HG03103 (cell line): ENCODE results near the gene RASGEF1C.

Source experiments
- ATAC-seq: cut with Tn5 transposase; IDR thresholded peaks from one replicate; pipeline ENCODE4 v1.9.1; 2021; ENCODE audit warnings: low read depth; ENCODE audit not compliant: unreplicated experiment

Gene RASGEF1C

DNA sequence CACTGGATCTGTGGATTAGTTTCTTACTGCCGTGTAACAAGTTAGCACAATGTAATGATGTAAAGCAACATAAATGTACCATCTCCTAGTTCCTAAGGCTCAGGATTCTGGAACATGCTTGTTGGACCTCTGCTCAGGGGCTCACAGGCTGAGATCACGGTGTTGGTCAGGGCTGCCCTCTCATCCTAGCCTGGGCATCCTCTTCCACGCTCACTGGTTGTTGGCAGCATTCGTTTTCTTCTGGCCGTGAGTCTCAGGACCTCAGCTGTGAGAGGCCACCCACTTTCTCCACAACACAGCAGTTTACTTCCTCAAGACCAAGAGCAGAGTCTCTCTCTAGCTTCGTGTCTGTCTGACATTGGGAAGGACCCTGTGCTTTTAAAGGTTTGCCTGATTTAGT is 17.3 kb downstream of the RASGEF1C start:
- ATAC-seq, result no peak

DNA sequence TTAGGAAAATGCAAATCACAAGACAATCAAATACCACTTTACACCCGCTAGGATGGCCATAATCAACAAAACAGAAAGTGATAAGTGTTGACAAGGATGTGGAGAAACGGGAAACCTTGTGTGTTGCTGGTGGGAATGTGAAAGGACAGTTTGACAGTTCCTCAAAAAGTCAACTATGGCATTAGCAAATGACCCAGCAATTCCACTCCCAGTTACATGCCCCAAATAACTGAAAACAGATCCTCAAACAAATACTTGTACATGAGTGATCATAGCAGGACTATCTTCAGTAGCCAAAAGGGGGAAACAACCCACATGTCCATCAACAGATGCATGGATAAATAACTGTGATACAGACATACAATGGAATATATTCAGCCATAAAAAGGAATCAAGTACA is 21.2 kb downstream of the RASGEF1C start:
- ATAC-seq, result no peak

DNA sequence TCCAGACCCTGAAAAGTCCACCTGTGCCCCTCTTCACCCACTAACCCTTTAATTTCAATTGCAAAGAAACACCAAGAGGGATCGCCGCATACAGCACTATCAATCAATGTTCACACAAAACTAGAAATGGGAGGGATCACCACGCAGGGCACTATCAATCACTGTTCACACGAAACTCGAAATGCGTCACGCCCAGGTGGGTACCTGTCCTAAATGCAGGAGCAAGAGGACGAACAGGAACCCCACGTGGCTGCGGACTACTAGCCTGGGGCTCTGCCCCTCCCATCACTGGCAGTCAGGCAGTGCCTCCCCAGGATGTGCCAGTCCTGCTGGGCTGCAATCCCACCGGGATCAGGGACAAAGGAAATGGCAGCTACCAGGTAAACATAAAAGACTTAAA is 28.2 kb downstream of the RASGEF1C start:
- no peak for ATAC-seq

DNA sequence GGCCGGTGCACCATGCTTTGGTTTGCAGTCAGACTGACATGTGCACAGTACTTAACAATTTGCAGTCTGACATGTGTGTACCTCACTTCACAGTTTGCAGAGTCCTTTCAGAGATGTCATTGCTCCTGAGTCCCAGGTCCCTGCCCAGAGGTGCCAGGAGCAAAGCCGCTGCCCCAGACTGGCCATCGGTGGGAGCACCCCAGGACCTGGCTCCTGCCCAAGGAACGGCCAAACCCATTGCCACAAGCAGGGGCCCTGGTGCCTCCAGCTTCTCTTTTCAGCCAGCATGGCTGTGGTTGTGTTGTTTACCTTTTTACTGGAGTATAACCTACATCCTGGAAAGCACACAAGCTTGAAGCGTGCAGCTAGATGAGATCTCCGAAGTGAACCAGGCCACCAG is 28.6 kb downstream of the RASGEF1C start:
- no peak for ATAC-seq

DNA sequence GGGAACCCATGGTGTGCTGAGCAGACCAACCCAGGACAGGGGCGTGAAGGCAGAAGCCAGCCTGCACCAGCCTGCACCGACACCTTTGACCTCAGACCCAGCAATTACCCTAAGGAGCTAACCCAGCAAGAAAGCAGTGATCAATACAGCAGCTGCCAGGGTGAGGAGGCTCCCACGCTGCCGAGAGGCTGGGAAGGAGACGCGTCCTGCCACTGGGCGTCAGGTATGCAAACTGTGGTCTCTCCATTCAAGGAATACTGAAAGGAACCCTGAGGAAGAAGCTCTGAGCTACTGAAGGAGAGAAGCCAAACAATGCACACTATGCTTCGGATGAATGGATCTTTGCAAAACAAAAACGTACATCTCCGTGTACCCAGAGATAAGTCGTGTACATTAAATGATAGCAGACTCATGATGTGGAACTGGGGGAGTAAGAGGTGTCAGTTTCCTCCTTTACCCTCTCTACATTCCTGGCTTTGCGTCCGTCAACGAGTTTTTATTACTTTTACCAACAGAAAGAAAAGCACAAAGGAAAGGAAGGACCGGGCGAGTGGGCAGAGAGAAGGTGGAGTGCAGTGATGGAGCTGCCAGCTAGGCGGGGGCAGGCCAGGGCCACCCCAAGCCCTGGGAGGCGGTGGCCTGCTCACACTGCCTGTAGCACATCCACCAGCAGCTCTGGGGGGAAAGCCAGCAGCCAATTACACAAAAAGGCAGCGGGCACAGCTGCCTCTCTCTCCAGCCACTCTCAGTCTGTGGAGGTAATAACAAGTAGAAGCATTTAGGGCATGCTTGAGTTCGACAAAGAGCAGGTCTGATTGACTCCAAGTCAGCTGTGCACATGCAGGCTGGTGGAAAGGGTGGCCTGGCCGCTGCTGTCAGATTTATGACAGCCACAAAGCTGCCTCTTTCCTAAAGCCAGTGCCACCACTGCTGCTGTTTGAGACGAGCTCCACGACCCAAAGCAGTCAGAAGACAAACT is 29.3 kb downstream of the RASGEF1C start:
- ATAC-seq, result no peak

DNA sequence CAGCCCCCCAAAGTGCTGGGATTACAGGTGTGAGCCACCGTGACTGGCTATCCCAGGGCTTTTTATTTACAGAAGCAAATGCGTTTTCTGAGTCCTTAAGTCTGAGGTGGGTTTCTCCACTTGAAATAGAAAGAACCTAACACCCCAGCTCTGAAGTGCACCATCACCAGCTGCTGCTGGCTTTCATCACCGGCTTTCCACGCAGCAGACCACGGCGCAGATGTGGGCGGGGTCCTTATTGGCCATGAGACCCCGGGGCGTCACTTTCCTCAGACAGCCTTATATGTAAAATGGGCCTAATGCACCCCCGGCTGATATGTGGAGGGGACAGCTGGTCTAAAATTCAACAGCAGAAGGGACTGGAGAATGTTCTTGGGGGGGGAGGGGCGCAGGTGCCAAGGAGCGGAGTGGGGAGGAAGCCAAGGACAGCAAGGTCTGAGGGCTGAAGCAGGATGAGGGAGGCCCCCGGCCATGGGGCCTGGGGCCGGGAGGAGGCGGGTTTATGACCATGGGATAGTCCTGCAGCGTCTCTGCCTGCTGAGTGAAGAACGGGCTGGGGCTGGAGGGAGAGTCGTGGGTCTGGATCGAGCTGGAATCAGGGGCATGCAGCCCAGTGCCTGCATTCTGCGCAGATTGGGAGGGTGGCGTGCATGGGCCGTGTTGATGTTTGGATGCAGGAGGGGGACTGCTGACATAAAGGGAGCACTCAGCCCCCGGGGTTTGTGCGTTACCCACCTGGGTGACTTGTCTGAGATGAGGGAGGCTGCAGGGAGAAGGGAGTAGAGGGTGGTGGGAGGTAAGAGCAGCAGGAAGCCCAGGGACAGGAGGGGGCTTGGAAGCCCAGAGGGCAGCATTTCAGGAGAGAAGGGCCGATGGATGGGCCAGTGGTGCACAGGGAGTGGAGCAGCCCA is 30.2 kb downstream of the RASGEF1C start:
- ATAC-seq, result no peak

DNA sequence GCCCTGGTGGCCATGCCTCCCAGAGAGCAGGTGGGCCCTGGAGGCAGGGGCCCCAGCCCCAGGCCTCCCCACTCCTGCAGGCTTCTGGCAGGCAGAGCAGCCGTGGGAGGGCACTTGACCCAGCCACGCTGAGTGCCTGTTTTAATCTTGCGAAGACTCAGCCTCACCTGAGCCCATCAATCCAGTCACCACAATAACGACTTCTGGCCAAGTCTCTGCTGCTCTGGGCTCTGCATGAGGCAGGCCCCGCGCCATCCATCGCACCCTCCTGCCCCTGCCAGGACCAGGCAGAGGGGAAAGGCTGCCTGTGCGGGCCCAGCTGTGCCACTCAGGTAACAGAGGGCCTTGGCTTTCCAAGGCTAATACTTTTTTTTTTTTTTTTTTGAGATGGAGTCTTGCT is 32.8 kb downstream of the RASGEF1C start:
- no peak for ATAC-seq

DNA sequence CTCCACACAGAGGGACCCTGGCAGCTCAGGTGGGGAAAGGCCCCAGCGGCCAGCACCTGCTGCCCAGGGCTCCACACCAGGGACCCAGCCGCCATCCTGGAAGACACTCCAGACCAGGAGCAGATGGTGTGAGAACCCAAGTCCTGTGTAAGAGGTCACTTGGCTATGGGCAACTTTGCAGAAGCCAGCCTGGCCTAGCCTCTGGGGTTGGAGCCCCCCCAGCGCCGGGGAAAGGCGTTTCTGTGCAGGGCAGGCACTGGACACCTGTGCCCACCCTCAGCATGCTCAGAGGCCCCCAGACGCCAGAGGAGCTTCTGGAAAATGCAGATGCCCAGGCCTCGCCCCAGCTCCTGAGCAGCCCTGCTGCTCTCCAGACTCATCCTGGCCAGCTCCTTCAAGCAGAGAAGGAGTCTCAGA is 34.0 kb downstream of the RASGEF1C start:
- ATAC-seq, result no peak

DNA sequence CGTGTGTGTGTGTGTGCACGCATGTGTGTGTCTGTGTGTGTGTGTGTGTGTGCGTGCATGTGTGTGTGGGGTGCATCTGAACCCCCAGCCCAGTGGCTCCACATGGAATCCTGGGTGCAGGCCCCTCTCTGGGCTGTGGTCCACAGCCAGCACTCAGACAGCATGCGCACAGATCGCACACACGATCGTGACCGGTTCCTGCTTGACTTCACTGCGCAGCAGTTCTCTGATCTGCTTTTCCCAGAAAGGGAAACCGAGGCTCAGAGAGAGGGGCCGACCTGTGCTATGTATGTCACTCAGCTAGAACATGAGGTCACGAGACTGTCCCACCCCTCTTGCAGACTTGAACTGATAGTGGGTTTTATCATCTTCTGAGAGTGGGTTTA is 34.4 kb downstream of the RASGEF1C start:
- no peak for ATAC-seq

DNA sequence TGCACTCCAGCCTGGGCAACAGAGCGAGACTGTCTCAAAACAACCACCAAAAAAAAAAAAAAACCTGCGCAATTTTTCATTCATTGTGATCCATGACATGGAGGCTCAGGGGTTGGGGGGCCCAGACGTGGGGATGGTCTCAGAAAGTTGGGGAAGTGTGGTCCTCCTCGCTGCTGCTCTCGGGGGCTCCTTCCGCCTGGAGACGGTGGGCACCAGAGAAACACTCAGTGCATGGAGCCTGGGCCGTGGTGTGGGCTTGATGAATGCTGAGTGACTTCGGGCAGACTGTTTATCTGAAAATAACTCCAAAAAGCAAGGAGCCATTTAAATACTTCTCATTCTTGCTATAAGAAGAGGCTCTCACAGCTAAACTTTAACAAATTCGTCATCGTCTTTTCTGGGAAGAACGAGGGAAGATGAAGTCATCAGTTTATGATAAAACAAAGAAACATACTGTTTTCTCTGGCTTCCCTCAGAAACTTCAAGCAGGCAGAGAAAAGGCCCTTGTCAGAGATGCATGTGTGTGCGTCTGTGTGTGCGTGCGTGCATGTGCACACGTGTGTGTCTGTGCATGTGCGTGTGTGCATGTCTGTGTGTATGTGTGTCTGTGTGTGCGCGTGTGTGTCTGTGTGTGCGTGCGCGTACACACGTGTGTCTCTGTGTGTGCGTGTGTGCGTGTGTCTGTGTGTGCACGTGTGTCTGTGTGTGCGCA is 35.0 kb downstream of the RASGEF1C start:
- no peak for ATAC-seq

DNA sequence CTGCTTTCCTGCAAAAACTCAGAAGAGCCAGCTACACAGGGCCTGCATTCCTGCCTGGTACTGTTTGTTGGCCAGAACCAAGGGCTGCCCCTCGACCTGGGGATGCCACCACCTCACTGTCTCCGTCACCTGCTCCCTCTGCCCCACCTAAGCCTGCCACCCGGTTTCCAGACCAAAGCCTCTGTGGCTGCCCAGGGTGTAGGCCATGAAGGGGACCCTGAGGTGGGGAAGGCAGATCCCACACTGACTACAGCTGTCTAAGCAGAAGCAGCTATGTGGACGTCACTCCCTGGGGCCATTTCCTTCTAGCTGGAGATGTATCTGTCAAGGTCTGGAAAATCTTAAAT is 35.8 kb downstream of the RASGEF1C start:
- ATAC-seq, result no peak

DNA sequence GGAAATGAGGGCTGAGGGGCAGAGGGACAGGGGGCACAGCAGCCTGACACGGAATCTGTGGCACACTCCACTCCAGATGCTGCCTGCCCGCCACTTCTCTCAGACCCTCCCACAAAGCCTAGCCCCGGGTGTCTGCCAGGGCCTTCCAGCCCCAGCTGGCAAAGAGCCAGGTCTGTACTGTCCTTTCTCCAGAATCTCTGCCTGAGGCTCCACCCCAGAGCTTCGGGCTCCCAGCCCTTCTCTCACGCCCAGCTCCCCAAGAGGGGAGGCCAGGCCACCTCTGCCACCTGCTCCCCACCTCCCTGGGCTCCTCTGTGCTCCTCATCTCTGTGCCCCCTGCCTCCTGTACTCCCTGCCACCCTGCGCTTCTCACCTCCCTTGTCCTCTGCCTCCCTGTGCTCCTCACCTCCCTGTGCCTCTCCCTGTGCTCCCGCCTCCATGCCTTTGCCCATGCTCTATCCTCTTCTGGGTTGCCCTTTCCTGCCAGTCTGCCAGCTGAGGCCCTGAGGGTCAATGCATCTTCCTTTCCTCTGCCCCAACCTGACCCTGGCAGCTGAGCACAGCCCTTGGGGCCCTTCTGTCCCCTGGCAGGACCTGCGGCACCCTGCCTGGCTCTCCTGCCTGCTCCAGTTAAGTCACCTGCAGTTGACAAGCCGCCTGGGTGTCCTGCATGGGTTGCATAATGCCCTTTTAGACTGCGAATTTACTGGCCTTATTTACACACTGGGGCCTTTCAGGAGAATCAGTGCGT is 36.4 kb downstream of the RASGEF1C start:
- no peak for ATAC-seq

DNA sequence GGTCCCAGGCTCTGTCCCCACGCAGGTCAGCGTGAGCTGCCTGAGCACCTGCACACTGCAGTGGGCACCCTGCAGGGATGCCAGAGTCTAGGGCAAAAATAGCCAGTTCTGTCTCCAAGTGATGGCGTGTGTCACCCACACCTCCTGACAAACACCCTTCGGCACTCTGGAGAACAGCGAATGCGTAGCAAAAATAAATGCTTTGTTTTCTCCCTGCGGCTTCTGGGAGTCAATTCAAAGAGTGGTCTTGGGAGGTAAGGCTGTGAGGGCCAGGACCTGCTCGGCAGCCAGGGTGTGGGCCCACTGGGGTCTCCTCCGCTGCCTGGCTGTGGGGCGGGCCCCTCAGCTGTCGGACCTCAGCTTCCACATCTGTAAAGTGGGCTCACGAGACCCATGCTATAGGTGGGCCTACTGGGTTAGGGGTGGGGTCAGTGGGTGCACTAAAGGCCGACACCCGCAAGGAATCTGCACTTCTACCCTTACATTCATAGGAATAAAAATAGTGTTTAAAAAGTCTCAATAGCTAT is 37.4 kb downstream of the RASGEF1C start:
- no peak for ATAC-seq

DNA sequence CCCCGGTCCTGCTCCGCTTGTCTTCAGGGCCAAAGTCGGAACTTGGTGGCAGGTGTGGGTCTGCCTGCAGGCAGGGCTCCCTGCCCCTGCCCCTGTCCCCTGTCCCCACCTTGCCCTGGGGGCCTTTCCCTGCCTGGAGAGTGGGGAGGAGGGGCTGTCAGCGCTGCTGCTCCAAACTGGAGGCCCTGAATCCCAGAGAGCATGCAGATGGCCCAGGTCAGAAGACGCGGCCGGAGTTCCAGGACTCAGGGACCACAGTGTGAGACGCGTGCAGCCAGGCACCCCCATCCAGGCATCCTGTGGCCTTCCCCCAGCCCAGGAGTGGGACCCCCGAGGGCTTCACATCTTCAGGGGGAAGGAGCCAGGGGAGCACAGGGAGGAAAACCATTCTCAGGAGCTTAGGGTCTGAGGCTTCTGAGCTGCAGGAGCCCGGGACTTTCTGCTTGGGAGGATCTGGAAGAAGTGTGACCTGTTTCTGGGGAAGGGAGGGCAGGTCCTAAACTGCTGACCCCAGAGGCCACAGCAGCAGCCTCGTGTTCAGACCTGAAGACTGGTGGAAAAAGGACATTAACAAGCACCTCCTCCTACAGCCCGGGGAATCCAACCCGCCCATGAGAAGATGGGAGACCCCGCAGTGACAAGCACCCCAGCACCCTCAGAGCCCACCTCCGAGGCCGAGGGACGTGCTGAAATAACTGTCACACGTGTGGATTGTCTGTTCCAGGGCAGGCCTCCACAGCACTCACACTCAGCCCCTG is 38.0 kb downstream of the RASGEF1C start:
- ATAC-seq, result no peak

DNA sequence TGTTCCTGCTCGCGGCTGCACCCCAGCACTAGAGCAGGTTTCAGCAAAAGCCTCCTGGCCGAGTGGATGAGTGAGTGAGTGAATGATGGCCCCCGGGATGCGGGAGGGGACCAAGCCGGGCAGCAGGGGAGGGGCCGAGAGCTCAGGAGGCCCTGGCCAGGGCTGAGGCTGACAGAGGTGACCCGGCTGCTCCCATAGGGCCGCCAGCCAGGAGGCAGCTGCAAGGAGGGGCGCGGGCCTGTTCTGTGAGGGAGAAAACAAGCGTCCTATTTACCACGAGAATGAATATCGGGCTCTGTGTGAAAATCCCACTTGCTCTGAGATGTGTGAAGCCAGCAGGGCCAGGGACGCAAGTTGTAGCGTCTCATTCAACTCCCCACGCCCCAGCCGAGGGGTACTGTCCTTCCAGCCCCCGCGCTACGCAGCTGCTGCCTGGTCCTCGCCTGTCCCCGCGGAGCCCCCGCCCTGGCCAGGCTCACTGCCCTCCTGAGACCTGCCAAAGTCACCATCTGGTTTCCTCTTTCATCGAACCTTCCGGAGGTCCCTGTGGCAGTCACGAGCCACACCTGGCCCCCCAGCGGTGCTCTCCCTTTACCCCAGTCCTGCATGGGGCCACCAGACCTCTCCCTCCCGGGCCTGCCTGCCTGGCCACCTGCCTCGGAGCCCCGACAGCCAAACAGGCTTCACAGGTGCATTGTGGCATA is 38.8 kb downstream of the RASGEF1C start:
- ATAC-seq, result no peak

DNA sequence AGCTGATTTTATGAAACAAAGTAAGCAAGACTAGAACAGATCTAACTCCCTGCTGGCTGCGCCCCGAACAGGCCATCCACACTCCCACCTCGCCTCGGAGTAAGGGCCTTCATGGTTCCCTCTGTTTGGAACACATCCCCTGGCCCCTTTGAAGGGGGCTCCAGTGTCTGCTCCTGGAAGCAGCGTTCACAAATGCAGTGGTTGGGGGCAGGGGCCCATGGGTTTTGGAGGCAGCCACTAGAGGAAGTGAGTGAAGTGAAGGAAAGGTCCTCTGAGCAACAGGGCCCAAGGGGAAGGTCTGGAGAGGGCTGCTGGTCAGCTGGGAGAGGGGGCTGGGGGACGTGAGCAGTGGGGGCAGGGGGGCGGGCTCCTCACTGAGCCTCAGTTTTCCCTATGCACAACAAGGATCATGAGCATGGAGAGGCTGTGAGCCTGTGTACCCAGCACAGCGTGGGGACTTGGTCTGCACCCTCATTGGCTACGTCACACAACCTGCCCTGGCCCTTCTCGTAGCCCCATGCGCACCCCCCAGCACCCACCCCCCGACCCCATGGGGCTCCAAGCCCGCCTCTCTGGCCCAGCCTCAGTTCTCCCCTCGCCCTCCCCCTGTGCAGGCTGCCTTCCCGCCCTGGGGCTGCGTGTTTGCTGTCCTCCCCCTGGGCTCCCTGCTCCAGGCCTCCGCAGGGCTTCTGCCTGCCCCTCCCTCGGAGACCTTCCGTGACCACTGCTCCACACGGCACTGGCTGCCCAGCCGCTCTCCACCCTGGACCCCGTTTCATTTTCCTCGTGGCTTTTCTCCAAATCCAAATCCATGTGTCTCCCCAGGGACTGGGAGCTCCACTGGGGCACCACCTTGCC is 39.5 kb downstream of the RASGEF1C start:
- ATAC-seq, result no peak

DNA sequence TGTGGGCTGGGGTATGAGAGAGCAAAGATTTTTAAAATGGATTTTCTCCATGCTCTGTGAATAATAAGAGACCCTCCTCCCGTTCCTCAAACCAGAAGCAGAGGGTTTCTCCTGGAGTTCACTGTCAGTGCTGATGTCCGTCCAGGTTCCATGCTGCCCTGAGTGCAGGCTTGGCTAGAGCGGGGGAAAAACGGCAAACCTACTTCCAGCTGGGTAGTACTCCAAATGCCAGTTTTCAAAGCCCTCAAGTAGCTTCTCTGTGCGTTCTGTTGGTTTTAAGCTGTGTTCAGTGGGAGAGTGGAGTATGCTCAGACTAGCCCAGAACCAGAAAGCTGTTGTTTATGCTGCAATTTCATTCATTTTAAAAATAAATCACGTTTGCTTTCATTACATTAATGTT is 40.3 kb downstream of the RASGEF1C start:
- no peak for ATAC-seq

DNA sequence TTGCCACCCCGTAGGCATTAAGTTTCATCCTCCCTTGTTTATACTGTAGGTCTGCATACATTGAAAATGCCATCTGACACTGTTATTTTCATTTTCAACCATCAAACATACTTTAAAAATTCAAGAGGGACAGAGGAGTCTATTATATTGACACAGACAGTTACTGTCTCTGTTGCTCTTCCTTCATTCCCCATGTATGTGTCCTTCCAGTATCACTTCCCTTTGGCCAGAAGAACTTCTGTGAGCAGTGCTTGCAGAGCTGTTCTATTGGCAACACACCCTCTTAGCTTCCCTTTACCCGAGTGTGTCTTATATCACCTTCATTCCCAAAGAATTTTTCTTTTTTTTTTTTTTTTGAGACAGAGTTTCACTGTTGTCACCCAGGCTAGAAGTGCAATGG is 42.8 kb downstream of the RASGEF1C start:
- no peak for ATAC-seq
